H4 (cell line): ENCODE data around the gene SIDT2. TPM values are rescaled to one million over a fixed set of nuclear protein-coding genes. Genes with fewer than 3 reads are reported as not detected.
"Not testable (repeated sequence)": the region's sequence is repeated elsewhere in the genome, so short reads cannot be mapped to it uniquely, and the experiment has no call there.

Experiments
- DNase-seq: peaks from one replicate; pipeline ENCODE4 v3.0.0-alpha.2; 2015; ENCODE audit warnings: low spot score
- total RNA-seq: library from RNA; depleted of rRNA; stranded (reverse); fragments of >200 nt; shearing (Covaris generic); gene quantifications from 2 replicates; pipeline ENCODE4 v1.2.3, GENCODE V29; 2014

Gene SIDT2
- total RNA-seq, 1 experiment from 2014 or later, result 13.5 TPM

DNA sequence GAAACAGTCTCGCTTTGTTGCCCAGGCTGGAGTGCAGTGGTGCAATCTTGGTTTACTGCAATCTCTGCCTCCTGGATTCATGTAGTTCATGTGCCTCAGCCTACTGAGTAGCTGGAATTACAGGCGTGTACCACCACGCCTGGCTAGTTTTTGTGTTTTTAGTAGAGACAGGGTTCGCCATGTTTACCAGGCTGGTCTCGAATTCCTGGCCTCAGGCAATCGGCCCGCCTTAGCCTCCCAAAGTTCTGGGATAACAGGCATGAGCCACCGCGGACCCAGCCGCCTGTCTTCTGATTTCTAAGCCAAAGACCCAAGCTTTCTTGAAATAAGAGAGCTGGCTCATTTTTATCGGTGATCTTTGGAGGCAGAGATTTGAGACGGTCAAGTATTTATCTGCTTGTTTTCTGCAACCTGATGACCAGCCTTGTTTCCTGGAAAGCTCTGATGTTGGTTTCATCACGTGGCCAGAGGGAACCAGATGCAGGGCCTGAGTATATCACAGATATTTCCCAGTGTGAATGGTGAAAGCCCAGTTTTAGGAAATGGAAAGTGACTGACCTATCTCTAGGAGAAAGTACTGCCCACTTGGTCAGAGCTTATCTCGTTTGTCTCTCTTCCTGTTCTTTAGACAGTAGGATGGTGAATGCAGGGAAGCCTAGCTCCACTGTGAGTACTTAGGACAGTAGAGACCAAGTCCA is 5.7 kb upstream of the SIDT2 start:
- DNase-seq, result no peak

GRCh38 chr11:117175104-117175503 is 3.4 kb upstream of the SIDT2 start:
- no peak for DNase-seq

DNA sequence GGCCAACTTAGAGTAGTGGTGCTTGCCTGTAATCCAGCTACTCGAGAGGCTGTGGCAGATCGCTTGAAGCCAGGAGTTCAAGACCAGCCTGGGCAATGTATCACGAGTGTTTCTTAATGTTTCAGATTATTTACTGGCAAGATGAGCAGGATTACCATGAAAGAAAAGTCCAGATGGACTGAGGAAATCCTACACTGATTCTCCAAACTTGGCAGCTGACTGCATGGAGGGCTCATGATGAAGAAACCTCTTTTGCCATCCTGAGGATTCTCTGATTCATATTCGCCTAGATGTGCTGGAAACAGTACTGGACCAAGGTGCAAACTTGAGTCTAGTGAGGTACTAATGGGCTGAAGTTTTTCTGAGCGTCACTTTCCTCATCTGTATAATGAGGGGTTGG is 2.8 kb upstream of the SIDT2 start:
- no peak for DNase-seq

DNA sequence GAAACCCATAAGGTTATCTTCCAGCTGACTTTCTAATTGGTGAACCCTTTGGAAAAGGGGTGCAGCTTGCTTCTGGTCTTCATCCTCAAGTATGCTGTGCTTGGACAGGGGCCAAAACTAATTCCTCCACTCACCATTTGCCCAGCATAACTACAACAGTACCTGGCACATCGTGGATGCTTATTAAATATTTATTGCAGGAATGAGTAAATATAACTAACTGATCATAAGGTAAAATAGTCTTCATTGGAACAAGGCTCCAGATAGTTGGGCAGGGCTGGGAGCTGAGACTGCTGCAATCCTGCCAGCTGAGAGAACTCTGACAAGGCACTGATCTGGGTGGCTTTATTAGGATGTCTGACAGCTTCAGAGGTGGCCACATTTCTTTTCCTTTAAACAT is 2.4 kb upstream of the SIDT2 start:
- no peak for DNase-seq

DNA sequence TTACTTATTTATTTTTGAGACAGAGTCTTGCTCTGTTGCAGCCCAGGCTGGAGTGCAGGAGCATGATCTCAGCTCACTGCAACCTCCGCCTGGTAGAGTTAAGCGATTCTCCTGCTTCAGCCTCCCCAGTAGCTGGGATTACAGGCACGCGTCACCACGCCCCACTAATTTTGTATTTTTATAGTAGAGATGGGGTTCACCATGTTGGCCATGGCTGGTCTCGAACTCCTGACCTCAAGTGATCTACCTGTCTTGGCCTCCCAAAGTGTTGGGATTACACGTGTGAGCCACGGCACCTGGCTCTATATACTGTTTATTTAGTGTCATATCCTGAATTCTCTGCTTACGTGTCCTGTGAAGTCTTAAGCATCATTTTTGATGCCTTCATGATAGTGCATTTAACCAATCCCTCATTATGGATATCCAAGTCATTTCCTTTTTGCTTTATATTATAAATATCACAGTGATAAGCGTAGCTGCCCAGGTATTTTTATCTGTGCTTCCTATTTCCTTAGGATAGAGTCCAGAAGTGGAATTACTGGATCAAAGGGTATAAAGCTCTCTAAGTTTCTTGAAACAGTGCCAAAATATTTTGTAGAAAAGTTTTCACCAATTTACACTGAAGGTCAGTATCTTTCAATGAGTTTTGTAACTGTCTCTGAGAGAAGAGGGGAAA is 871 bp upstream of the SIDT2 start:
- no peak for DNase-seq

DNA sequence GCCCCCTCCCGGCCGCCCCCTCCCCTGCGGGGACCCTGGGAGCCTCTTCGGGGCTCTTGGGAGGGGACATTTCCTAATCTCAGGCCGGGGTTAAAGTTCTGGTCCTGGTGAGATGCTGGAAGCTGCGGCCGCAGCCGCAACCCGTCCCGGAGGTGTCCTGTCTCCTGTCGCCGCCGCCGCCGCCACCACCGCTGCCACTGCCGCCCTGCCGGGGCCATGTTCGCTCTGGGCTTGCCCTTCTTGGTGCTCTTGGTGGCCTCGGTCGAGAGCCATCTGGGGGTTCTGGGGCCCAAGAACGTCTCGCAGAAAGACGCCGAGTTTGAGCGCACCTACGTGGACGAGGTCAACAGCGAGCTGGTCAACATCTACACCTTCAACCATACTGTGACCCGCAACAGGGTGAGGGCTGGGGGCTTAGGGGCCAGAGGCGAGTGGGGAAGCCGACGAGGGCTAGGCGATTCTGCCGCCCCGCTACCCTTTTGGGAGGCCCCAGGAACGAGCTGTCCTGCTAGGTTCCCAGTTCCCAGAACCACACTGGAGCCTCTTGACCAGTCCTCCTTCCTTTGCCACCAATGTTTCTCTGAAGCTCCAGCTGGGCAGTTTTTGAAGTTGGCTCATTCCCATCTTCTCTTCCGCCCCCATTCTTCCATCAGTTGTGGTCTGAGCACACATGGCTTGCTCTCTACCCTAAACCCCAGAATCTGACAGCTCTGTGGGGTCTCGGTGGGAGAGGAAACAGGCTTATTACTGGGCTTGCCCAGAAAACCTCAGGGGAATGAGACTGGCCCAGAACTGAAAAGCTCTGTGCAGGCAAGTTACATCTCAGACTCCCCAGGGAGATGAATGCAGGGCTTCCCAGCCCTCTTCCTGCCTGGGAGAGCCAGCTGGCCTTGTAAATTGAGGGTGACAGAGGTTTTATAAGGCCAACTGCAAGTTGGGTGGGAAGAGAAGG is 781 bp downstream of the SIDT2 start:
- DNase-seq, result no peak

GRCh38 chr11:117180020-117180419 is 1.5 kb downstream of the SIDT2 start:
- no peak for DNase-seq

DNA sequence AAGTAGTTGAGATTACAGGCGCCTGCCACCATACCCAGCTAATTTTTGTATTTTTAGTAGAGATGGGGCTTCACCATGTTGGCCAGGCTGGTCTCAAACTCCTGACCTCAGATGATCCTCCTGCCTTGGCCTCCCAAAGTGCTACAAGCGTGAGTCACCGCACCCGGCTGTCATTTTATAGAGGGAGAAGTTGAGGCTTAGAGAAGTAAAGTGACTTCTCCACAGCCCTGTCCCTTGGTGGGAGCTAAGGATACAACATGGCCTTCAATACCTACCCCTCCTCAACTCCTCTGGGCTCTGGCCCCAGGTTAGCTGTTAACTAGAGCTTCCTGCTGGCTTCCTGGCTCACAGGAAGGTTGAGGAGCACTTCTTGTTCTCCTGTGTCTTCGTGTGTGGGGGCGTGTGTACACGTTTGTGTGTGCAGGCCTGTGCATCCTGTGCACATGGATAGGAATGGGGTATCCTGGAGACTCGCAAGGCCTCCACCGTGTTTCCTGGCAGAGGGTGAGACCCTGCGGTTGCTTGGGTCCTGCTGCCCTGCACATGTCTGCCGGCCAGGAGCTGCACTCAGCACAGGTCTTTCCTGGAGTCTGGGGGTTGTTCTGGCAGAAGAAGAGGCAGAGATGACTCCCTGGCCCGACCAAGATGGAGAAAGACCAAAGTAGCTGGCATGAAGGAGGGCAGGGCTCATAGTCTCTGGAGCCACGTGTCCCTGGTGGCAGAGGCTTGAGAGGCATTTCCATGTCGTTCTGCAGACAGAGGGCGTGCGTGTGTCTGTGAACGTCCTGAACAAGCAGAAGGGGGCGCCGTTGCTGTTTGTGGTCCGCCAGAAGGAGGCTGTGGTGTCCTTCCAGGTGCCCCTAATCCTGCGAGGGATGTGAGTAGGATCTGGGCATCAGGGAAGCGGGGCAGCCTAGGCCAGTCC is 2.4 kb downstream of the SIDT2 start:
- peak; percentile 48 for DNase-seq

DNA sequence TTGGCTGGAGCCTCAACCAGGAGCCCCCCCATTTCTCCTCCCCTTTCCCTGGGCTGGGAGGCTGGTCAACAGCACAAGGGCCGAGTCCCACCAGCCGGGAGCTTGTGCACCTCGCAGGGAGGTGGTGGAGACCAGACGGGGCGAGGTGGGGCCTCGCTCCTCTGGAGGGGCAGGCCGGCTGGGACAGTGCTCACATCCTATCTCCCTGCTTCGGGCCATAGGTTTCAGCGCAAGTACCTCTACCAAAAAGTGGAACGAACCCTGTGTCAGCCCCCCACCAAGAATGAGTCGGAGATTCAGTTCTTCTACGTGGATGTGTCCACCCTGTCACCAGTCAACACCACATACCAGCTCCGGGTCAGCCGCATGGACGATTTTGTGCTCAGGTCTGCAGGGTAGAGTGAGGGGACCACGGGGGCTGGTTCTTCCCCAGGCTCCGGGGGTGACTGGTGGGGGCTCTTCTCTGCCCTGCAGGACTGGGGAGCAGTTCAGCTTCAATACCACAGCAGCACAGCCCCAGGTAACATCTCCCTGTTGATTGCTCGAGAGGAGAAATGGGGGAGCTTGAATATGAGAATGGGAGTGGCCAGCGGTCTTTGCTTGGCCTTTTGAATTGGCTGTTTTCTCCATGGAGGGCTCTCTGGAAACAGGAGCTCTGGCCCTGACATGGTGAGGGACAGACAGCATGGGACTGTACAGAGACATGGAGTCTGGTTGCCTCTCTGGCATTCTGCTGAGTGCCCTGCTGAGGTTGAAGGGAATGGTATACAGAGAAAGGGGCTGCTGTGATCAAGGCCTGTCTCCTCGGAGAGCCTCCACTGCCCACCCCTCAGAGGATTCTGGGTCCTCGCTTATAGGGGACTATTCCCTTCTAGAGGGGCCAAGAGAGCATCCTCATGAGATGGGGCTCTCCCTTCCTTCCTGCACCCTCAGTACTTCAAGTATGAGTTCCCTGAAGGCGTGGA is 3.3 kb downstream of the SIDT2 start:
- no peak for DNase-seq

GRCh38 chr11:117182551-117182935 is 4.0 kb downstream of the SIDT2 start:
- DNase-seq, result no peak

- not testable (repeated sequence) for DNase-seq
Measured at GRCh38 chr11:117183178-117183577, 4.6 kb downstream of the SIDT2 start.

GRCh38 chr11:117183724-117184349 is 5.3 kb downstream of the SIDT2 start:
- DNase-seq, result no peak

GRCh38 chr11:117185736-117186430 is 7.3 kb downstream of the SIDT2 start:
- DNase-seq, result no peak

GRCh38 chr11:117186431-117186761 is 7.9 kb downstream of the SIDT2 start:
- no peak for DNase-seq

DNA sequence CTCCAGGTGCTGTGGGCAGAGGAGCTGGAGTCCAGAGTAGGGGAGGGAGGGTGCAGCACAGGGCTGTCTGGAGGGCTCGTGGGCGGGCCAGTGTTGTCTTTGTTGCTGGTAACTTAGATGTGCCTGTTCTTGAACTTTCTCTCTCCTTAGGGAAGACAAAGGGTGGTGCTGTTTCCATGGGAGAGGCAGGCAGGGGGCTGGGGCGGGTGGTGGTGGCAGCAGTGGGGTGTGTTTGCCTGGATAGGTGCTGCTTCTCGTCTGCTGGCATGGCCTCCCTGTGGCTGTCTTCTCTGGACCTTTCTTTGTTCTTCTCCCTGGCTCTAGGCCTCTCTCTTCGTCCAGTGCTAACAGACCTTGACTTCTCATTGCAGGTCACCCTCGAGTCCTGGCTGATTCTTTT is 8.5 kb downstream of the SIDT2 start:
- no peak for DNase-seq

DNA sequence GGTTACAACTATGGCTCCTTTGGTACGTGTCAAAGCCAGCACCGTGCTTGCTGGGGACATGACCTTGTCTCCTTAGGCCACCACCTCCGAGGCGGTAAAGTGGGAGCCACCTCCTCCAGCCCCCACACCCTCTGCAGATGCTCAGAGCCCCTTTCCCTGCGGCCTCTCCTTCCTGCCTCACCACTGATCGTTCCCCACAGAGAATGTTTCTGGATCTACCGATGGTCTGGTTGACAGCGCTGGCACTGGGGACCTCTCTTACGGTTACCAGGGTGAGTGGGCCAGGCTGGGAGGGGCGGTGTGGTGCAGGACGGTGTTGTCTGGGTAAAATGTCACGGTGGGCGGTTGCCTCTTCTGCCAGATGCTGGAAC is 8.9 kb downstream of the SIDT2 start:
- DNase-seq, result no peak

- DNase-seq, result no peak
Measured at GRCh38 chr11:117187799-117188481, 9.4 kb downstream of the SIDT2 start.

DNA sequence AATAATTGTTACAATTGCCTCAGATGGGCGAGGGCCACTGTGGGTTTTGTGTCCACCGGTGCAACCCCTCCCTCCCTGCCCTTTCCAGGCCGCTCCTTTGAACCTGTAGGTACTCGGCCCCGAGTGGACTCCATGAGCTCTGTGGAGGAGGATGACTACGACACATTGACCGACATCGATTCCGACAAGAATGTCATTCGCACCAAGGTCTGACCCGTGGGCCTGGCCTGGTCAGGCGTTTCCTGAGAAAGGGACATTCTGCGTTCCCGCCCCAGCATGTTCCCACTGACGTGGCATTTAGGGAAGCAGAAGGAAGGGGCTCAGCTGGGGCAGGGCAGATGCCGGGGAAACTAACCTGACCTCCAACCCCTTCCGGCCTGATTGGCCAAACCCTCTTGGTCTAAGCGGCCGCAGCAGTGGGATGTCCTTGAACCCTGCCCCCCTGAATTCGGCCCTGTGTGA is 10.1 kb downstream of the SIDT2 start:
- DNase-seq, result no peak
